ENCODE results near the gene FOXJ3. TPM values are rescaled to one million over a fixed set of nuclear protein-coding genes. Genes with fewer than 3 reads are reported as not detected.

The FOXJ3 gene
- total RNA-seq, 2 donors from 2014 or later: 36.7 to 38.6 TPM

DNA sequence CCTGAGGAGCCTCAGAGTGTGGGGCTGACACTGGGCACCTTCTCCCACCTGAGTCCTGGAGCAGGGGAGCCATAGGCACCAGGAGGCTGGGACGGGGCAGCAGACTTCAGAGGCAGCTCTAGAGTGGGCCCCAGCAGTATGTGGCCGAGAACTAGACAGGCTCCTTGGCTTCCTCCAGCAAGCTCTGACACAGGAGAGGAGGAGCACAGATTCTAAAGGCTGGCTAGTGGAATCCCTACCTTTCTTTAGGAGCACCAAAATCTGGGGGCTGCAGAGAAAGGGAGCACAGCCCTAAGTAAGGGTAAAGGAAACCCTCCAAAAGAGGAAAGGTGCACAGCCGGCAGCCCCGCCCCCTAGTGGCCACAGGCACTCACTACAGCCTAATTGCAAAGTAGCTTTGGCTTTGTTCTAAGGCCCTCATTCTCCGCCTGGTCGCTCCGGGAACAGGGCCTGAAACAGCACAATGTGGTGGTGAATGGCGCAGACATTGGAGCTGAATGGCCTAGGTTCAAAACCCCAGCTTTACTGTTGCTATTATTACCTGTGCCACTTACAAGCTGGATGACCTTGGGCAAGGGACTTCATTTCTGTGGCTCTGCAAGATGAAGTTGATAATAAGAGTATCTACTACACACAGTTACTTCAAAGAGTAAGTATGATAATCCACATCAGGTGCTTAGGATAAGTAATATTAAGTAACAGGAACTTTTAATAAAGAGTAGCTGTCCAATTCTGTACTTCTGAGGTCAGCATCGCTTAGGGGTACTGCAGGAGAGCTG lies 161.7 kb downstream of the FOXJ3 start:
- Histone ChIP-seq H3K9me3 (no peaks in the 10 kb centered on the region), H3K4me1 (peaks cover 0 to 39% of the 10 kb centered on the region in 2 donors), H3K4me3 (no peak overlapping the region), H3K36me3 (no peaks in the 10 kb centered on the region), H3K27me3 (no peaks in the 10 kb centered on the region), H3K27ac (peak overlapping the region; percentile 75 to 85)
- TF ChIP-seq, protein P1, sequence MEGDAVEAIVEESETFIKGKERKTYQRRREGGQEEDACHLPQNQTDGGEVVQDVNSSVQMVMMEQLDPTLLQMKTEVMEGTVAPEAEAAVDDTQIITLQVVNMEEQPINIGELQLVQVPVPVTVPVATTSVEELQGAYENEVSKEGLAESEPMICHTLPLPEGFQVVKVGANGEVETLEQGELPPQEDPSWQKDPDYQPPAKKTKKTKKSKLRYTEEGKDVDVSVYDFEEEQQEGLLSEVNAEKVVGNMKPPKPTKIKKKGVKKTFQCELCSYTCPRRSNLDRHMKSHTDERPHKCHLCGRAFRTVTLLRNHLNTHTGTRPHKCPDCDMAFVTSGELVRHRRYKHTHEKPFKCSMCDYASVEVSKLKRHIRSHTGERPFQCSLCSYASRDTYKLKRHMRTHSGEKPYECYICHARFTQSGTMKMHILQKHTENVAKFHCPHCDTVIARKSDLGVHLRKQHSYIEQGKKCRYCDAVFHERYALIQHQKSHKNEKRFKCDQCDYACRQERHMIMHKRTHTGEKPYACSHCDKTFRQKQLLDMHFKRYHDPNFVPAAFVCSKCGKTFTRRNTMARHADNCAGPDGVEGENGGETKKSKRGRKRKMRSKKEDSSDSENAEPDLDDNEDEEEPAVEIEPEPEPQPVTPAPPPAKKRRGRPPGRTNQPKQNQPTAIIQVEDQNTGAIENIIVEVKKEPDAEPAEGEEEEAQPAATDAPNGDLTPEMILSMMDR (IDR thresholded peaks at IDR 0.05): peak; percentile 96 to 98
- no peak for DNase-seq (ENCODE audit: low spot score)

GRCh38 chr1:42172381-42173133 lies 162.5 kb downstream of the FOXJ3 start:
- H3K4me1 ChIP-seq: peaks cover 0 to 31% of the 10 kb centered on the region in 2 donors
- H3K4me3 ChIP-seq: no peak overlapping the region
- H3K27me3 ChIP-seq: no peaks in the 10 kb centered on the region
- H3K36me3 ChIP-seq: no peaks in the 10 kb centered on the region
- peak overlapping the region; percentile 75 to 85 for H3K27ac ChIP-seq
- no peak for DNase-seq (ENCODE audit: low spot score)
- no peaks in the 10 kb centered on the region for H3K9me3 ChIP-seq
- TF ChIP-seq, protein P1 (IDR thresholded peaks at IDR 0.05): no peak

DNA sequence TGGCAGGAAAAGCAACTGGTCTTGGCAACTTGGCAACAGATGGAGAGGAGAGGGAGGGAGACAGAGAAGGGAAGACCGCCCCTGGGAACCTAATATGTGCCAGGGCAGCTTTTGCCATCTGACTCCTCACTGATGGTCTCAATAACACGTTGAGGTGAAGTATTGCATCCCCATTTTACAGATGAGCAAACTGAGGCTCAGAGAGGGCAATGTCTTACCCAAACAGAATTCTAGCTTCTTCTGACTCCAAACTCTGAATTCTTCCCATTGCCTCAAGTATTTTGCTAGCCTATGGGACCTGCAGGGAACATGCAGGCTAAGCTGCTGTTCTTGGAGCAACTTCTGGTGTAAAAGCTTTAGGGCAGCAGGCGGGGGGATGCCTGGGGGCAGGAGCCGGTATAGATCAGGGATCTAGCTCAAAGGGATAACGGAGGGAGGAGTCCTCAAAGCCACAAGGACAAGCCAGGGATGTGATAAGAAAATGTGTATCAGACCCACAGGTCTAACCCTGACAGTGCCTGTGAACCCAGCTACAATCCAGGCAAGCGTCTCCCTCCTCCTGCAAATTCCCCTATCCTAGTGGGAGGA lies 163.3 kb downstream of the FOXJ3 start:
- peaks cover 0 to 27% of the 10 kb centered on the region in 2 donors for H3K4me1 ChIP-seq
- H3K36me3 ChIP-seq: no peaks in the 10 kb centered on the region
- no peak for DNase-seq (ENCODE audit: low spot score)
- H3K27me3 ChIP-seq: no peaks in the 10 kb centered on the region
- H3K27ac ChIP-seq: peak overlapping the region; percentile 75 to 85
- TF ChIP-seq, protein P1 (IDR thresholded peaks at IDR 0.05): no peak
- H3K4me3 ChIP-seq: no peak overlapping the region
- H3K9me3 ChIP-seq: no peaks in the 10 kb centered on the region

- no peak overlapping the region for H3K27ac ChIP-seq
- H3K4me1 ChIP-seq: peaks cover 0 to 32% of the 10 kb centered on the region in 2 donors
- H3K4me3 ChIP-seq: no peak overlapping the region
- TF ChIP-seq, protein P1 (IDR thresholded peaks at IDR 0.05): no peak
- H3K27me3 ChIP-seq: no peaks in the 10 kb centered on the region
- no peaks in the 10 kb centered on the region for H3K9me3 ChIP-seq
- H3K36me3 ChIP-seq: no peaks in the 10 kb centered on the region
- DNase-seq (ENCODE audit: low spot score): no peak
Measured at GRCh38 chr1:42170779-42171621, 164.0 kb downstream of the FOXJ3 start.

DNA sequence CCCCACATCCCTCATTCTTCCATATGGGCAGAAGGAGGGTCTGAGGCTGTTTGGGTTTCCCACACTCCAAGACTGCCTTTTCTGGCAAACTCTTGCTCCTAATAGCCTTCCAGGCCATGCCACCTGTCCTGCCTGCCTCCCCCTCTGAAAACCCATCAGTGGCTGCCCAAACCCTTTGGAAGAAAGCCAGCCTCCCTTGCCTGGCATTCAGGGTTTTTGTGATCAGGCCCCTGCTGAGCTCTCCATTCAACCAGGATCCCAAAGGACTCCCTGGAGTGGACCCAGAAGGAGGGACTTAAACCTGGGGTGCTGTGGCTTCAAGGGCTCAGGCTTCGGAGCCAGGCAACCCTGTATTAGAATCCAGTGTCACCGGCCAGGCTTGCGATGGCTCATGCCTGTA lies 166.3 kb downstream of the FOXJ3 start:
- Histone ChIP-seq H3K36me3 (no peaks in the 10 kb centered on the region), H3K4me3 (no peak overlapping the region), H3K9me3 (no peaks in the 10 kb centered on the region), H3K27ac (no peak overlapping the region), H3K4me1 (peaks cover 0 to 48% of the 10 kb centered on the region in 2 donors), H3K27me3 (no peaks in the 10 kb centered on the region)
- no peak for DNase-seq (ENCODE audit: low spot score)
- TF ChIP-seq, protein P1 (IDR thresholded peaks at IDR 0.05): no peak
